ENCODE results near the gene ECSCR. TPM values are rescaled to one million over a fixed set of nuclear protein-coding genes. Genes with fewer than 3 reads are reported as not detected.
A peak's percentile ranks its signal among the peaks of the same experiment; 100 is the strongest.

The ECSCR gene
- total and polyA plus RNA-seq, 10 of the 15 experiments (the other 5 are each of a cell fraction or from before 2014, with no cell fraction given), result 0.15 to 0.83 (median 0.23) TPM; not detected in 3

GRCh38 chr5:139419226-139420192, 43.0 kb downstream of the ECSCR start:
- POLR2A ChIA-PET, result interaction anchor here (0.5 to 2.3 kb wide), 12 partner anchors 9 to 154 kb away, joined by 3 to 10 read pairs (median 5); partner anchors contain the start of genes DNAJC18 and SPATA24
- WGBS (ENCODE audit: insufficient coverage, insufficient replicate concordance, low lambda C conversion rate, missing lambda C conversion rate), result 79% methylated on average over 9 of the region's 9 CpGs
- Histone ChIP-seq H3K9ac (ENCODE audit: control insufficient read depth, insufficient read depth, low read length) (no peak overlapping the region), H3K4me2 (ENCODE audit: control insufficient read depth, insufficient read depth) (no peak overlapping the region), H4K20me1 (ENCODE audit: control insufficient read depth, insufficient read depth) (no peaks in the 10 kb centered on the region), H3K27ac (ENCODE audit: control insufficient read depth, insufficient read depth) (no peak overlapping the region), H2AFZ (ENCODE audit: control insufficient read depth, low read depth, low read length) (no peak overlapping the region), H3K9me3 (replicated peaks; ENCODE audit: control insufficient read depth, insufficient read depth, low read length) (no peaks in the 10 kb centered on the region), H3K4me1 (ENCODE audit: control insufficient read depth, insufficient read depth, low read length) (peaks cover 13% of the 10 kb centered on the region), H3K79me2 (ENCODE audit: control insufficient read depth, insufficient read depth, low read length) (no peaks in the 10 kb centered on the region), H3K36me3 (ENCODE audit: control insufficient read depth in 2 of 2, insufficient read depth in 2 of 2, low read length in 1 of 2) (peaks cover 0 to 3% of the 10 kb centered on the region in 2 experiments; a peak in 2 of 4 replicates), H3K27me3 (replicated peaks in 1 of 2; ENCODE audit: control insufficient read depth in 2 of 2, insufficient read depth in 2 of 2, low read length in 1 of 2) (no peaks in the 10 kb centered on the region), H3K4me3 (no peak overlapping the region)
- TF ChIP-seq STAT3 (IDR thresholded peaks at IDR 0.05; ENCODE audit: low read depth, low read length) (no peak), CBX3 (IDR thresholded peaks at IDR 0.05; ENCODE audit: borderline replicate concordance, low read depth) (no peak), CTCF (IDR thresholded peaks at IDR 0.05 in 2 of 3, conservative IDR thresholded peaks at IDR 0.05 in 1 of 3; ENCODE audit: control insufficient read depth in 2 of 3, extremely low read depth in 1 of 3, insufficient read depth in 1 of 3, low read depth in 3 of 3, low read length in 3 of 3) (peak in 2 of 3 experiments; percentile 6 to 23; a peak in 1 of 6 replicates)
- CTCF ChIA-PET, result interaction anchor here (0.7 to 9.5 kb wide), 26 partner anchors 9 to 346 kb away, joined by 3 to 491 read pairs (median 6); partner anchors contain the start of genes DNAJC18, PROB1 and STING1
- intact Hi-C loops (cut with micrococcal nuclease; ENCODE audit: unreplicated experiment), result loop anchor here (5.0 kb wide), 3 partner anchors 143 to 348 kb away; partner anchors contain the start of gene UBE2D2
- DNase-seq (ENCODE audit: low read depth, low spot score), result no peak
- no peak for FAIRE-seq
- SMC1A ChIA-PET (ENCODE audit: uncharacterized antibody, unreplicated experiment), result interaction anchor here (0.5 to 5.6 kb wide), 28 partner anchors 8 to 252 kb away, joined by 3 to 105 read pairs (median 4); partner anchors contain the start of genes DNAJC18, SPATA24 and STING1
- no peak for ATAC-seq
- BruUV-seq (replicated peaks), result no TSS peak
- in situ Hi-C loops (cut with MboI), result loop anchor here (5.0 kb wide), 1 partner anchor 98 kb away; no protein-coding TSS in a partner anchor
- RAD21 ChIA-PET (ENCODE audit: unreplicated experiment), result interaction anchor here (0.5 to 9.2 kb wide), 15 partner anchors 12 to 328 kb away, joined by 3 to 241 read pairs (median 4); partner anchors contain the start of genes CXXC5, DNAJC18, PAIP2 and SPATA24

Measured in GM12878 (cell line).